Measurements from ENCODE around the gene PDE4DIP. TPM values are rescaled to one million over a fixed set of nuclear protein-coding genes. Genes with fewer than 3 reads are reported as not detected.
"Not testable (repeated sequence)": the region's sequence is repeated elsewhere in the genome, so short reads cannot be mapped to it uniquely, and the experiment has no call there.

PDE4DIP gene
- total and polyA plus RNA-seq, 2 donors = 13.6 to 15.7 TPM

- not testable (repeated sequence) for H3K4me3 ChIP-seq (ENCODE audit: low read length in 2 of 2); DNase-seq (ENCODE audit: low read depth in 6 of 9, low spot score in 9 of 9); H3K27ac ChIP-seq (ENCODE audit: low read depth in 1 of 2, low read length in 1 of 2); H3K9me3 ChIP-seq (ENCODE audit: control insufficient read depth in 2 of 2, insufficient read depth in 1 of 2, low read length in 1 of 2); H3K27me3 ChIP-seq (ENCODE audit: control insufficient read depth in 2 of 2, insufficient read depth in 1 of 2, low read length in 1 of 2); H3K4me1 ChIP-seq (ENCODE audit: control insufficient read depth in 2 of 2, insufficient read depth in 2 of 2, low read length in 2 of 2); H3K36me3 ChIP-seq (ENCODE audit: control insufficient read depth in 2 of 2, insufficient read depth in 2 of 2, low read length in 1 of 2)
- no CpG with 5 or more reads among the region's 4 CpGs for WGBS
These were observed 57.7 kb downstream of the PDE4DIP start for GRCh38 chr1:148901953-148902341.

GRCh38 chr1:148909219-148909826 is 65.1 kb downstream of the PDE4DIP start:
- H3K9me3 ChIP-seq (ENCODE audit: control insufficient read depth in 2 of 2, insufficient read depth in 1 of 2, low read length in 1 of 2); H3K27ac ChIP-seq (ENCODE audit: low read depth in 1 of 2, low read length in 1 of 2); H3K4me1 ChIP-seq (ENCODE audit: control insufficient read depth in 2 of 2, insufficient read depth in 2 of 2, low read length in 2 of 2); H3K36me3 ChIP-seq (ENCODE audit: control insufficient read depth in 2 of 2, insufficient read depth in 2 of 2, low read length in 1 of 2); H3K27me3 ChIP-seq (ENCODE audit: control insufficient read depth in 2 of 2, insufficient read depth in 1 of 2, low read length in 1 of 2); DNase-seq (ENCODE audit: low read depth in 6 of 9, low spot score in 9 of 9); H3K4me3 ChIP-seq (ENCODE audit: low read length in 2 of 2): not testable (repeated sequence)
- no CpG with 5 or more reads among the region's 4 CpGs for WGBS

- H3K9me3 ChIP-seq (ENCODE audit: control insufficient read depth in 2 of 2, insufficient read depth in 1 of 2, low read length in 1 of 2); DNase-seq (ENCODE audit: low read depth in 6 of 9, low spot score in 9 of 9): not testable (repeated sequence)
- WGBS = no CpG with 5 or more reads among the region's 5 CpGs
These were observed 67.2 kb downstream of the PDE4DIP start for GRCh38 chr1:148911303-148911928.

GRCh38 chr1:148916222-148916621 is 72.0 kb downstream of the PDE4DIP start:
- not testable (repeated sequence) for H3K9me3 ChIP-seq (ENCODE audit: control insufficient read depth in 2 of 2, insufficient read depth in 1 of 2, low read length in 1 of 2); H3K4me3 ChIP-seq (ENCODE audit: low read length in 2 of 2); H3K36me3 ChIP-seq (ENCODE audit: control insufficient read depth in 2 of 2, insufficient read depth in 2 of 2, low read length in 1 of 2); H3K27ac ChIP-seq (ENCODE audit: low read depth in 1 of 2, low read length in 1 of 2); H3K4me1 ChIP-seq (ENCODE audit: control insufficient read depth in 2 of 2, insufficient read depth in 2 of 2, low read length in 2 of 2); DNase-seq (ENCODE audit: low read depth in 6 of 9, low spot score in 9 of 9); H3K27me3 ChIP-seq (ENCODE audit: control insufficient read depth in 2 of 2, insufficient read depth in 1 of 2, low read length in 1 of 2)
- WGBS = no CpG with 5 or more reads among the region's 2 CpGs

More at GRCh38 chr1:148911303-148911928, 67.2 kb downstream of the PDE4DIP start:
- H3K36me3 ChIP-seq (ENCODE audit: control insufficient read depth in 2 of 2, insufficient read depth in 2 of 2, low read length in 1 of 2); H3K4me1 ChIP-seq (ENCODE audit: control insufficient read depth in 2 of 2, insufficient read depth in 2 of 2, low read length in 2 of 2); H3K27ac ChIP-seq (ENCODE audit: low read depth in 1 of 2, low read length in 1 of 2); H3K4me3 ChIP-seq (ENCODE audit: low read length in 2 of 2); H3K27me3 ChIP-seq (ENCODE audit: control insufficient read depth in 2 of 2, insufficient read depth in 1 of 2, low read length in 1 of 2): not testable (repeated sequence)

DNA sequence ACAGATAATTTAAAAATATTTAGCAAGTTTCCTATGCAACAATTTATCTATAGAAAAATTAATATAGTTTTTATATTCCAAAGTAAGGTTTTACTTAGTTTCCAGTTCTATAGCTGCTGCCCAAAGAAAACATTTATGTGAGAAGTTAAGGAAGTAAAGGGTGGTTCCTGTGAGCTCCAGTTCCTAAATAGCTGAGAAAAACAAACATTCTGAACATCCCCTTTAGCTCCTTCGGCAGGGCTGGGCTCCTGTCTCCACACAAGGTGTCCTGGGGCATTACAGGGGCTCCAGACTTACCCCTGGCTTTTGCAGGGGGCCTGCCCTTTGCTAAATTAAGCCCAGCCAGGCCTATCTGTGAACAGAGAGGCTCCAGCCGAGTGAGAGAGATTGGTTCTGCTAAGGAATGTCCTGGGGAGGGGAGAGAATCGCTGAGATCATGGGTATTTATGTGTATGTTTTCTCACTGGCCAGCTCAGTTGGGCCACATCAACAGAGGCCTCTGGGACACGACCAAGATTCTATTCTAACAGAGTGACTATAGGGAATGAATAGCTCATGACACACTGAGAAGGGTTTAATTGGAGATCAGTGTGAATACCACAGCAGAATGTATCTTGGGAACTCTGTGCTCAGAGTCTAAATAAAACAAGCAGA is 72.6 kb downstream of the PDE4DIP start:
- not testable (repeated sequence) for H3K27me3 ChIP-seq (ENCODE audit: control insufficient read depth in 2 of 2, insufficient read depth in 1 of 2, low read length in 1 of 2); H3K9me3 ChIP-seq (ENCODE audit: control insufficient read depth in 2 of 2, insufficient read depth in 1 of 2, low read length in 1 of 2); H3K4me1 ChIP-seq (ENCODE audit: control insufficient read depth in 2 of 2, insufficient read depth in 2 of 2, low read length in 2 of 2); H3K36me3 ChIP-seq (ENCODE audit: control insufficient read depth in 2 of 2, insufficient read depth in 2 of 2, low read length in 1 of 2); H3K4me3 ChIP-seq (ENCODE audit: low read length in 2 of 2); DNase-seq (ENCODE audit: low read depth in 6 of 9, low spot score in 9 of 9); H3K27ac ChIP-seq (ENCODE audit: low read depth in 1 of 2, low read length in 1 of 2)
- WGBS = 44% methylated on average over 2 of the region's 4 CpGs

GRCh38 chr1:148918836-148919447 is 74.7 kb downstream of the PDE4DIP start:
- H3K9me3 ChIP-seq (ENCODE audit: control insufficient read depth in 2 of 2, insufficient read depth in 1 of 2, low read length in 1 of 2); H3K4me1 ChIP-seq (ENCODE audit: control insufficient read depth in 2 of 2, insufficient read depth in 2 of 2, low read length in 2 of 2); H3K4me3 ChIP-seq (ENCODE audit: low read length in 2 of 2); H3K36me3 ChIP-seq (ENCODE audit: control insufficient read depth in 2 of 2, insufficient read depth in 2 of 2, low read length in 1 of 2); H3K27ac ChIP-seq (ENCODE audit: low read depth in 1 of 2, low read length in 1 of 2); DNase-seq (ENCODE audit: low read depth in 6 of 9, low spot score in 9 of 9); H3K27me3 ChIP-seq (ENCODE audit: control insufficient read depth in 2 of 2, insufficient read depth in 1 of 2, low read length in 1 of 2): not testable (repeated sequence)
- WGBS = 97% methylated on average over 2 of the region's 3 CpGs

DNA sequence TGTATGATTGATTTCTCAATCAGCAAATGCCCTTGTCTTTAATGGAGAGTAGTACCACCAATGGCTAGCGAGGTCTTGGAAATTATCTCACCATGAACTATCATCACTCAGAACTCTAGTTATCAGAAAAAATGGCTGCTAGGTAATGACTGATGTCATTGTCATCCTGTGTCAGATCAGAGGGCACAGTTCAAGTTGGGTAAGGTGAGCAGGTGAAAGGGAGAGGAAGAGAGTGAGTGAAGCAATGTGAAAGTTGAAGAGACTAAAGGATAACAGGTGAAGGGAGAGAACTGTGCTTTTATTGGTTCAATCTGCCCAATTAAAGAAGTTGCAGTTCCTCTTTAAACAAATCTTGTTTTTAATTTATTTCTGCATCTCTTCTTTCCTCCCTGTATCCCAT is 76.8 kb downstream of the PDE4DIP start:
- not testable (repeated sequence) for H3K27ac ChIP-seq (ENCODE audit: low read depth in 1 of 2, low read length in 1 of 2); DNase-seq (ENCODE audit: low read depth in 6 of 9, low spot score in 9 of 9); H3K4me3 ChIP-seq (ENCODE audit: low read length in 2 of 2); H3K4me1 ChIP-seq (ENCODE audit: control insufficient read depth in 2 of 2, insufficient read depth in 2 of 2, low read length in 2 of 2); H3K27me3 ChIP-seq (ENCODE audit: control insufficient read depth in 2 of 2, insufficient read depth in 1 of 2, low read length in 1 of 2); H3K36me3 ChIP-seq (ENCODE audit: control insufficient read depth in 2 of 2, insufficient read depth in 2 of 2, low read length in 1 of 2); H3K9me3 ChIP-seq (ENCODE audit: control insufficient read depth in 2 of 2, insufficient read depth in 1 of 2, low read length in 1 of 2)
- no CpG with 5 or more reads among the region's 1 CpG for WGBS

DNA sequence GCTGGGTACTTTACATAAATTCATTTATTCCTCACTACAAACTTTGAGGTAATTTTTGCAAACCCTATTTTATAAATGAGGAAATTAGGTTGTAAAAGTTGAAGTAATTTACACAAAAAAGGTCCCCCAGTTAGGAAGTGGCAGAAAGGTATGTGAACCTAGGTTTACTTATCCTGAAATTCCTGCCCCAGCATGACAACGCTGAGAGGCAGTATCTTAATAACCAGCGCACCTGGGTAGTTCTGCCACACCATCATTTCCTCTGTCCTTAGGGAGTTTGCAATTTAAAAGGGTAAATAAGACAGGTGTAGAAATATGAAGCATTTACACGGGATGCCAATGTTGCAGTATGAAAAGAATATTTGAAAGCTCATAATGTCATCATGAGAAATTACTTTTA is 79.6 kb downstream of the PDE4DIP start:
- H3K4me3 ChIP-seq (ENCODE audit: low read length in 2 of 2); H3K9me3 ChIP-seq (ENCODE audit: control insufficient read depth in 2 of 2, insufficient read depth in 1 of 2, low read length in 1 of 2); H3K4me1 ChIP-seq (ENCODE audit: control insufficient read depth in 2 of 2, insufficient read depth in 2 of 2, low read length in 2 of 2); DNase-seq (ENCODE audit: low read depth in 6 of 9, low spot score in 9 of 9); H3K36me3 ChIP-seq (ENCODE audit: control insufficient read depth in 2 of 2, insufficient read depth in 2 of 2, low read length in 1 of 2); H3K27ac ChIP-seq (ENCODE audit: low read depth in 1 of 2, low read length in 1 of 2); H3K27me3 ChIP-seq (ENCODE audit: control insufficient read depth in 2 of 2, insufficient read depth in 1 of 2, low read length in 1 of 2): not testable (repeated sequence)
- 89% methylated on average over 1 of the region's 3 CpGs for WGBS

DNA sequence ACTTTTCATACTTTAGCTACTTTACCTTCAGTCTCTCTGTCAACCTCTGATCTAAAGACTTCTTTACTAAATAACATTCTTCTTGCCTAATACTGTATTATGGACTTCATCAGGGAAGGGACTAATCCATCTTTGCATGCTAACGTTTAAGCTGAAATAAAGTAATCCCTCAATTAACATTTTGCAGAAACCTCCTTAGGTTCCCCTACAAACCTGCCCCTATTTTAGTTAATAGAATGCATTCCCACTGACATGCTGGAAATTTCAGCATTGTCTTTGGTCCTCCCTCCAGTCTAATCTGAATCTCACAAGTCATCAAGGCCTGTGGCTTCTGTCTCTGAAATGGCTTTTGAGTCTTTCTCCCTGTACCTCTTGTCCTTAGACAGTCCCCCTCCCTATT is 83.4 kb downstream of the PDE4DIP start:
- WGBS = no CpG with 5 or more reads among the region's 1 CpG
- H3K4me3 ChIP-seq (ENCODE audit: low read length in 2 of 2); DNase-seq (ENCODE audit: low read depth in 6 of 9, low spot score in 9 of 9); H3K4me1 ChIP-seq (ENCODE audit: control insufficient read depth in 2 of 2, insufficient read depth in 2 of 2, low read length in 2 of 2); H3K27me3 ChIP-seq (ENCODE audit: control insufficient read depth in 2 of 2, insufficient read depth in 1 of 2, low read length in 1 of 2); H3K36me3 ChIP-seq (ENCODE audit: control insufficient read depth in 2 of 2, insufficient read depth in 2 of 2, low read length in 1 of 2); H3K27ac ChIP-seq (ENCODE audit: low read depth in 1 of 2, low read length in 1 of 2); H3K9me3 ChIP-seq (ENCODE audit: control insufficient read depth in 2 of 2, insufficient read depth in 1 of 2, low read length in 1 of 2): not testable (repeated sequence)
